Stimulated activated CD4-positive, alpha-beta T cell treated with anti-CD3 and anti-CD28 coated beads, TNF-alpha, amount 100 ng/mL, for 1 hour (primary cell): ENCODE results near the gene FSD1L.

Source experiments
- DNase-seq, 3 donors: peaks; one replicate each; pipeline ENCODE4 v3.0.0-alpha.2; 2020; ENCODE audit warnings: low read depth in 3 of 3, low spot score in 1 of 3

FSD1L gene

GRCh38 chr9:105447814-105448812 lies at the start of gene FSD1L:
FSD1L (plus strand) TSS chr9:105448034; CDS start chr9:105448221, 187 bp downstream.
- DNase-seq, result peak; percentile 35 to 64 (median 53)

- DNase-seq, result no peak
Observed at GRCh38 chr9:105399117-105399516, 48.7 kb upstream of the FSD1L start.

- DNase-seq, result no peak
Observed at GRCh38 chr9:105401651-105402050, 46.2 kb upstream of the FSD1L start.

GRCh38 chr9:105403552-105404248 lies 44.1 kb upstream of the FSD1L start:
- DNase-seq, result no peak

- peak in 2 of 3 donors; percentile 12 to 16 for DNase-seq
Observed at GRCh38 chr9:105405514-105406131, 42.2 kb upstream of the FSD1L start.

GRCh38 chr9:105406369-105406768 lies 41.5 kb upstream of the FSD1L start:
- no peak for DNase-seq

GRCh38 chr9:105413525-105413924 lies 34.3 kb upstream of the FSD1L start:
- DNase-seq, result no peak

- DNase-seq, result peak; percentile 13 to 31 (median 20)
Observed at GRCh38 chr9:105414947-105415661, 32.7 kb upstream of the FSD1L start.

GRCh38 chr9:105415662-105415980 lies 32.2 kb upstream of the FSD1L start:
- no peak for DNase-seq

- no peak for DNase-seq
Observed at GRCh38 chr9:105416840-105417239, 31.0 kb upstream of the FSD1L start.

GRCh38 chr9:105418588-105419500 lies 29.0 kb upstream of the FSD1L start:
- no peak for DNase-seq

- DNase-seq, result no peak
Observed at GRCh38 chr9:105419816-105420597, 27.8 kb upstream of the FSD1L start.

GRCh38 chr9:105421154-105421553 lies 26.7 kb upstream of the FSD1L start:
- DNase-seq, result no peak

- DNase-seq, result no peak
Observed at GRCh38 chr9:105421864-105422263, 26.0 kb upstream of the FSD1L start.

- DNase-seq, result no peak
Observed at GRCh38 chr9:105425816-105426433, 21.9 kb upstream of the FSD1L start.

GRCh38 chr9:105426657-105427056 lies 21.2 kb upstream of the FSD1L start:
- DNase-seq, result no peak

- DNase-seq, result no peak
Observed at GRCh38 chr9:105431424-105432246, 16.2 kb upstream of the FSD1L start.

GRCh38 chr9:105432247-105432842 lies 15.5 kb upstream of the FSD1L start:
- no peak for DNase-seq
